ENCODE measurements around the gene PGGHG.

PGGHG gene

DNA sequence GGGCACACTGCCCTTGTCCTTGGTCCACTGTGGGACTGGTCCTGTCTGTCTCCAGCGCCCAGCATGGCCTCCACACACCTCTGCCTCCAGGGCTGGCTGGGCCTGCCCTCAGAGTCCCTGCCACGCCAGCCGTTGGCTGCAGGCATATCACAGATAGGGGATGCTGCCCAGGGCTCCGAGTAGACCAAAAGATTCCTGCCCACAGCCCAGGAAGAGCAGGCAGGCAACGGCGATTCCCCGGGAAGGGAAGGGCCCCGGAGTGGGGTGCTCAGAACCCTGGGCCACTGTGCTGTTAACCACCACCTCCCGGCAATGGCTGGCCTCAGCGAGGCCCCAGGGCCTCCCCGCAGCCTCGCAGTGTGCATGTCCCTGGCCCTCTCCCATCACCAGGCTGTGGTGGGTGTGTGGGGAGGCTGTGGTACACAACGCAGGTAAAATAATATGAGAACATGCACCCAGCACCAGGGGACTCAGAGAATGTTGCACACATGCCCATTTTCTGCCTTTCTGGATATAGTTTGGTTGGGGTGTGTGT, 8.2 kb downstream of the PGGHG start:
- H3K9me3 ChIP-seq (ENCODE audit: insufficient read depth, low read depth, low read length): no peaks in the 10 kb centered on the region
- H3K36me3 ChIP-seq (ENCODE audit: insufficient read depth, low read depth, low read length): peaks cover 18% of the 10 kb centered on the region
- no peaks in the 10 kb centered on the region for H3K27me3 ChIP-seq (ENCODE audit: insufficient read depth, low read length)
- no peak overlapping the region for H3K9ac ChIP-seq (ENCODE audit: low read depth, low read length)
- H3K4me3 ChIP-seq (ENCODE audit: low read length): no peak overlapping the region
- H3K27ac ChIP-seq (ENCODE audit: low read length): no peak overlapping the region
- H3K4me1 ChIP-seq (ENCODE audit: insufficient read depth, low read length): peaks cover 9% of the 10 kb centered on the region

DNA sequence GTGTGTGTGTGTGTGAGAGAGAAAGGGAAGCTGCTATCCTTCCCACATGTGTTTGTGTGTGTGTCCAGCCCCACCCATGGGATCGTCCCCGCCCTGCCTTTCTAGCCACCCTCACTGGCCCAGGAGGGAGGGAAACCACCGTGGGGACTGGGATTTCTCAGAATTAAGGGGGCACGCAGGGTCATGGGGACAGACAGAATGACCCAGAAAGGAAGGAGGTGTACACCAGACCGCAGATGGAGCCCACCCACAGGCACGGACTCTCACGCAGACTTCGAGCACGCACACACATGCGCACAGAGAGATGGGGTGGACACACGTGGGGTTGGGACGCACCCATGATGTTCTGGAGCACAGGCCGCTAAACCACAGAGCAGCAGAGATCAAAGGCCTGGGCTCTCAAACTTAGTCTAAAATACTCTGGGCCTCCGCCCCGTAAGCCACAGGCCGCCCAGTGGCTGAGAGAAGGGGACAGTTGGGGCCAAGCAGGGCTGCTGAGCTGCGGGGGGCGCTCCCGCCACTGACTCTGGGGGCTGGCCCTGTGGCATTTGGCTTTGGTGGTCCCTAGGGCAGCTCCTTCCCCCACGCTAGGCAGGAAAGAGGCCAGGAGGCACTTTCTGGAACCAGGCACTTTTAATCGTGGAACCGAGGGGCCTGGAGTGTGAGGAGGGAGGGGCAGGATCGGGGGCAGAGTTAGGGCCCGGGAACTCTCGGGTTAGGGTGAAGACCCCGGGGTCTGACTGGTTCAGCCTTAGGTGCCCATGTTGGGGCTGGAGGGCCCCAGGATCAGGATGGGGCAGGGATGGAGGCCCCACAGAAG, 8.9 kb downstream of the PGGHG start:
- H3K27ac ChIP-seq (ENCODE audit: low read length): no peak overlapping the region
- no peak overlapping the region for H3K9ac ChIP-seq (ENCODE audit: low read depth, low read length)
- no peak overlapping the region for H3K4me3 ChIP-seq (ENCODE audit: low read length)

DNA sequence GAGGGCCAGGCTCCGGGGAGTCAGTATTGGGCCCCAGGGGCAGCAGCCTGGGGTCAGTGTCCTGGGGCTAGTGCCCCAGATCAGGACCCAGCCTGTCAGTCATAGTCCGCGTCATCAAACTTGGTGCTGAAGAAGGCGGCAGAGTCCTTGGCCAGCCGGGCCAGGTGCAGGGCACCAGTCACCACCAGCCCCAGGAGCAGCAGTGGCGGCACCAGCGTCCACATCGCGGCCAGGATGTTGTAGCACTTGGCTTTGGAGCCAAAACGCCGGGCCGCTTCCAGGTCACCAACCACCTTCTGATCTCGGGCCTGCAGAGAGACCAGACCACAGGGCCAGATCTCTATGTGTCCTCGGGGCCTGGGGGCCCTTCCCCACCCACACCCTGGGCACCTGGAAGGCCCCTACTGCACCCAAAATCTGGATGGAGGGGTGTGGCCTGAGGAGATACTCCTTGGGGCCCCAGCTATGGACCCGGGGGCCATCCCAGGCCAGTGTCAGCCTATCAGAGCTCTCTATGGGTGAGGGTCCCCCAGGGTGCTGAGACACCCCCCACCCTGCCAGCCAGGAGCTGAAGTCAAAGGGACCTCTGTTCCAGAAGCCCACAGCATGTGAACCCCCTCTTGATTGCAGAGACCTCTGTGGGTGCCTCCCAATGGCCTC, 9.6 kb downstream of the PGGHG start:
- Histone ChIP-seq H3K4me3 (ENCODE audit: low read length) (no peak overlapping the region), H3K9me3 (ENCODE audit: insufficient read depth, low read depth, low read length) (no peaks in the 10 kb centered on the region), H3K4me1 (ENCODE audit: insufficient read depth, low read length) (peaks cover 9% of the 10 kb centered on the region), H3K27me3 (ENCODE audit: insufficient read depth, low read length) (no peaks in the 10 kb centered on the region), H3K36me3 (ENCODE audit: insufficient read depth, low read depth, low read length) (peaks cover 11% of the 10 kb centered on the region), H3K9ac (ENCODE audit: low read depth, low read length) (no peak overlapping the region), H3K27ac (ENCODE audit: low read length) (no peak overlapping the region)

More for the DNA sequence above, 8.9 kb downstream of the PGGHG start:
- H3K36me3 ChIP-seq (ENCODE audit: insufficient read depth, low read depth, low read length): peaks cover 15% of the 10 kb centered on the region
- H3K9me3 ChIP-seq (ENCODE audit: insufficient read depth, low read depth, low read length): no peaks in the 10 kb centered on the region
- no peaks in the 10 kb centered on the region for H3K27me3 ChIP-seq (ENCODE audit: insufficient read depth, low read length)
- H3K4me1 ChIP-seq (ENCODE audit: insufficient read depth, low read length): peaks cover 9% of the 10 kb centered on the region

DNA sequence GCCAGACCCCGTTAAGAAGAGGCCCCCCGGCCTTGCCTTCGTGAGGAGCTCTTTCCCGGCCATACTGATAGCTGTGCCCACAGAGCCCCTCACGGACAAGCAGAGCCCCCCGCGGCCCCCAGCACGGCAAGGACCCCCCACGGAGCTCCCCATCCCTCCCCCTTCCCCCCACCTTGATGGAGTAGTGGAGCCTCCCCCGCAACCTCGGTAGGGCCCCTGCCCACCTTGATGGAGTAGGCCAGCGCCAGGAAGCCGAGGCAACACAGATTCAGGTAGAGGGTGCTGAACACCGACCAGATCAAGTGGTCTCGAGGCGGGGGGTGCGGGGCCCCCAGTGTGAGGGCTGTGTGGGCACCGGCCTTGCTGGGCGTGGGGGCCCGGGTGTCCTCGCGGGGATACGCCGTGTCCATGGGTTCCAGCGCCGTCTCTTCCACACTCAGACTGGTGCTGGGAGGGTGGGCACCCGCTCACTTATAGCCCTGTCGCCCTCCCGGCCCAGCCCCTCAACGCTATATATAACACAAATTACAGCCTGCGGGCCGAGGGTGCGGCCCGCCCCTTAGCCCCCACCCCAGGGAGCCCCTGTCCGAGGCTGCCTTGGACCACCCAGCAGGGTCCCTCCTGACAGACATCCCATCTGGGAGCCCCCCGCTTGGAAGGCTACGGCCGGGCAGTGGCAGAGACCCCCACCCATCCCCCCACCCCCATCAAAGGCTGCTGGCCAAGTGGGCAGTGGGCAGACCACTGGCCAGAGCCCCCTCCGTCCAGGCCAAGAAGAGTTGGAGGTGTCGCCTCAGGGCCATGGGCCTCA, 10.4 kb downstream of the PGGHG start, which contains the start of gene IFITM5:
IFITM5 (minus strand) TSS at position 446 of the 811 bp plus-strand sequence; CDS start at position 410, 36 bp downstream.
- Histone ChIP-seq H3K27me3 (ENCODE audit: insufficient read depth, low read length) (no peaks in the 10 kb centered on the region), H3K4me3 (ENCODE audit: low read length) (no peak within 1 kb of the TSS), H3K27ac (ENCODE audit: low read length) (no peak within 1 kb of the TSS), H3K9ac (ENCODE audit: low read depth, low read length) (peak within 1 kb of the TSS; percentile 42; the same call in 1 of the 2 replicates), H3K9me3 (ENCODE audit: insufficient read depth, low read depth, low read length) (no peaks in the 10 kb centered on the region), H3K4me1 (ENCODE audit: insufficient read depth, low read length) (peaks cover 9% of the 10 kb centered on the region), H3K36me3 (ENCODE audit: insufficient read depth, low read depth, low read length) (peaks cover 4% of the 10 kb centered on the region; the same call in 1 of the 2 replicates)

DNA sequence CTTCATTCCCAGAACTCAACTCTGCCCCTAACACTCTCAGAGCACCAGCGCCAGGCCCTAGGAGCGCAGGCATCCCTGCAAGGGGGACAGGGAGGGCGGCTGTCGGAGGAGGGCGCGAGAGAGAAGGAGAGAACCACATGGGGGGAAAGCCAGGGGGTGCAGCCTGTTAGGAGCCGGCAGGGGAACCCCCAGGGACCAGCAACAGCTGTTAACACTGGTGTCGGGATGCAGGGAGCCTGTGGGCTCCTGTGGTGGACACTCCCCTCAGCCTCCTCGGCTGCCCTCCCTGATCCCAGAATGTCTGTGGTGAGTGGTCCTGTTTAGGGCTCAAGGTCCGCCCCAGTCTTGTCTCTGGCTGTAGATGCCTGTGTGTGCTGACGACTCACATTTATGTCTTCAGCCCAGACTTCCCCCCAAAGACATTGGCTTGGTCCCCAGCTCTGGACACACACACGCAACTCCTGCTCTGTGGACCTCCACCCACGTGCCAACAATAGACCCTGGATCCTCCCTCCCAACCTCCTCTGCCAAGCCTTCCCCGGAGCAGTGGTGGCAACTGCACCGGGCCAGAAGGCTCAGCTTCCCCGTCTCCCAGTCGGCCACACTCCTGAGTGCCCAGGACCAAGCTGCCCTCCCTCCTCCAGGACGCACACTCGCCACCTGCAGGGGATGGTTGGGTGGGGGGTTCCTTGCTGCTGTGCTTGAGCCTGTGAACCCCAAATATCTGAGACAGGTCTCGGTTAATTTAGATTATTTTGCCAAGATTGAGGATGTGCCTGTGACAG, 11.2 kb downstream of the PGGHG start:
- Histone ChIP-seq H3K36me3 (ENCODE audit: insufficient read depth, low read depth, low read length) (no peaks in the 10 kb centered on the region), H3K27ac (ENCODE audit: low read length) (no peak overlapping the region), H3K9ac (ENCODE audit: low read depth, low read length) (peak overlapping the region; percentile 42; the same call in 1 of the 2 replicates), H3K4me1 (ENCODE audit: insufficient read depth, low read length) (peaks cover 11% of the 10 kb centered on the region), H3K27me3 (ENCODE audit: insufficient read depth, low read length) (no peaks in the 10 kb centered on the region), H3K9me3 (ENCODE audit: insufficient read depth, low read depth, low read length) (no peaks in the 10 kb centered on the region), H3K4me3 (ENCODE audit: low read length) (no peak overlapping the region)

DNA sequence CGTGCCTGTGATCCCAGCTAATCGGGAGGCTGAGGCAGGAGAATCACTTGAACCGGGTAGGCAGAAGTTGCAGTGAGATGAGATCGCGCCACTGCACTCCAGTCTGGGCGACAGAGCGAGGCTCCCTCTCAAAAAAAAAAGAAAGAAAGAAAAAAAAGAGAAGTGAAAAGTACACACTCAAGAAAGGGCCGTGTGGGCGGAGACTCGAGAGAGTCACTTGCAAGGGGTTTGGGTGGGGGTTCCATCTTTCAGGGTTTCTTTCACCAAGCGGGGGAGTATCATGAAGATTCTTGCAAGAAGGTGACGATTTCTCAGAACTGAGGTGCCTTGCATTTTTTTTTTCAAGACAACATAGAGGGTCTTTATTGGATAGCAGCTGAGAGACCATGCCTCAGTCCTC, 14.4 kb downstream of the PGGHG start:
- Histone ChIP-seq H3K4me1 (ENCODE audit: insufficient read depth, low read length) (peaks cover 27% of the 10 kb centered on the region), H3K9ac (ENCODE audit: low read depth, low read length) (no peak overlapping the region), H3K27ac (ENCODE audit: low read length) (no peak overlapping the region), H3K4me3 (ENCODE audit: low read length) (no peak overlapping the region), H3K36me3 (ENCODE audit: insufficient read depth, low read depth, low read length) (no peaks in the 10 kb centered on the region), H3K9me3 (ENCODE audit: insufficient read depth, low read depth, low read length) (no peaks in the 10 kb centered on the region), H3K27me3 (ENCODE audit: insufficient read depth, low read length) (no peaks in the 10 kb centered on the region)

DNA sequence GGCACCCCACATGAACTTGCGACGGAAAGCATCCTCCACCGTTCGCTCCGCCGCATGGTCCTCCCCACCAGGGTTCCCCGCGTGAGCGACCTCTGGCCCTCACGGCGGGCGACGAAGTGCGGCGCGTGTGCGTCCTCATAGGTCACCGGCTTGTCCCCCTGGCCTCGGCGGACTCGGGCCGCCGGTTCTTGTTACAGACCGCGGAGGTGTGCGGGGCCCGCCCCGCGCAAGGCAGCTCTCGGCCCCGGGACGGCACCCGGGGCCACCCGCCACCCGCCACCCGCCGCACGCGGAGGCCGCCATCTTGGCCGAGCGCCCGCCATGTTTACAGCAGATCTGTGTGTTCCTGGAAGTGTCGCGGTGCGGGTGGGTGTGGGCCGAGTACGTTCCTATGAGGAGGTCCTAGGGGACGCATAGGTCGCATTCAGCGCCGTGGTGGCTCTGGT, 15.2 kb downstream of the PGGHG start:
- Histone ChIP-seq H3K27ac (ENCODE audit: low read length) (no peak overlapping the region), H3K4me3 (ENCODE audit: low read length) (no peak overlapping the region), H3K27me3 (ENCODE audit: insufficient read depth, low read length) (no peaks in the 10 kb centered on the region), H3K36me3 (ENCODE audit: insufficient read depth, low read depth, low read length) (no peaks in the 10 kb centered on the region), H3K9ac (ENCODE audit: low read depth, low read length) (no peak overlapping the region; the same call in 1 of the 2 replicates), H3K9me3 (ENCODE audit: insufficient read depth, low read depth, low read length) (no peaks in the 10 kb centered on the region), H3K4me1 (ENCODE audit: insufficient read depth, low read length) (peaks cover 29% of the 10 kb centered on the region)

DNA sequence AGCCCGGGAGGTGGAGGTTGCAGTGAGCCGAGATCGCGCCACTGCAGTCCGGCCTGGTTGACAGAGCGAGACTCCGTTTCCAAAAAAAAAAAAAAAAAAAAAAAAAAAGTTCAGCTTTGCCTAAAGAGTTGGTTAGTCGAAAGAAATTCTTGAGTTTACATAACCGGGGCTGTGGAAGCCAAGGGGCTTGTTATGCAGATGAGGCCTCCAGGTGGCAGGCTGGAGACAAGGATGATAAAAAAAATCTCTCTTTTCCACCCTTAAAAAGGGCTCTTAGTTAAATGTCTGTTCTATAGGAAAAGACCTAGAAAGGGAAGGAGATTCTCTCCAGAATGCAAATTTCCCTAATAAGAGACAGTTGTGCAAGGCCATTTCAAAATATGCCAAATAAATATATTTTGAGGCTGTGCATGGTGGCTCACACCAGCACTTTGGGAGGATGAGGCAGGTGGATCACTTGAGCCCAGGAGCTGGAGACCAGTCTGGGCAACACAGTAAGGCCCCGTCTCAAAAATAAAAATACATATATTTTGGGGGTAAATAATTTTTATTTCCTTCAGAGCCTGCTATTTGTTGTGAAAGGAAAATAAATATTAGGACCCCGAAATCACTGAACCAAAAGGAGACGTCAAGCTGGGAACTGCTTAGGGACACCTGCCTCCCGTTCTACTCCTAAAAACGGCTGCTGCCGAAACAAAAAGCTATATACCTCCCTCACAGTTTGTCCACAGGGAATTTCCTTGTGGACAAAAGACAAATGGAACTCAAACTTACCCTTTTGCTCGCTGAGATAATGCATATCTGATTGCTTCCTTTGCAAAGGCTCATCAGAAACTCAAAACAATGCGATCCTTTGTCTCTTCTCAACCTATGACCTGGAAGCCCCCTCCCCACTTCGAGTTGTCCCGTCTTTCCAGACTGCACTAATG, 16.3 kb downstream of the PGGHG start:
- Histone ChIP-seq H3K36me3 (ENCODE audit: insufficient read depth, low read depth, low read length) (no peaks in the 10 kb centered on the region), H3K4me3 (ENCODE audit: low read length) (peak overlapping the region; percentile 50; the same call in 1 of the 2 replicates), H3K27me3 (ENCODE audit: insufficient read depth, low read length) (no peaks in the 10 kb centered on the region), H3K9ac (ENCODE audit: low read depth, low read length) (peak overlapping the region; percentile 62; the same call in 1 of the 2 replicates), H3K9me3 (ENCODE audit: insufficient read depth, low read depth, low read length) (no peaks in the 10 kb centered on the region), H3K4me1 (ENCODE audit: insufficient read depth, low read length) (peaks cover 32% of the 10 kb centered on the region), H3K27ac (ENCODE audit: low read length) (peak overlapping the region; percentile 23)

DNA sequence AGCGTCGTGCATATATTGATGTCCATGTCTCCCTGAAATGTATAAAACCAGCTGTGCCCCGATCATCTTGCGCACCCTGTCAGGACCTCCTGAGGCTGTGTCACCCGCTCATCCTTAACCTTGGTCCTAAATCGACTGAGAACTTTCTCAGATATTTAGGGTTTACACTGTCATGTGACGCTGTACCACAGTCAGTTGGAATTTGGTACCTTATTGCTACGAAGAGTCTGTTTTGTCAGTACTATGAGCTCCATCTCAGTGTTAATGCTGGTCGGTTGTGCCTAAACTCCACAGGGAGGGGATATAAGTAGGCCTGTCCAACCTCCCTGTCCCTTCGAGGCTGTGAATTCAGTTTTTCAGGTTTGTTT, 16.9 kb downstream of the PGGHG start:
- peaks cover 25% of the 10 kb centered on the region; the same call in 1 of the 2 replicates for H3K4me1 ChIP-seq (ENCODE audit: insufficient read depth, low read length)
- peak overlapping the region; percentile 50; the same call in 1 of the 2 replicates for H3K4me3 ChIP-seq (ENCODE audit: low read length)
- no peaks in the 10 kb centered on the region for H3K9me3 ChIP-seq (ENCODE audit: insufficient read depth, low read depth, low read length)
- H3K27me3 ChIP-seq (ENCODE audit: insufficient read depth, low read length): no peaks in the 10 kb centered on the region
- H3K27ac ChIP-seq (ENCODE audit: low read length): peak overlapping the region; percentile 23
- H3K9ac ChIP-seq (ENCODE audit: low read depth, low read length): peak overlapping the region; percentile 52; the same call in 1 of the 2 replicates
- no peaks in the 10 kb centered on the region for H3K36me3 ChIP-seq (ENCODE audit: insufficient read depth, low read depth, low read length)

All from iPS-20b (cell line).